SH-SY5Y (cell line): Measurements from ENCODE around the gene TCHH.

ENCODE experiments used
- GATA2 ChIP-seq: IDR thresholded peaks from 2 replicates; pipeline ENCODE4 v1.6.1; 2011; ENCODE audit warnings: mild to moderate bottlenecking, low read depth, low read length
- GATA3 ChIP-seq: IDR thresholded peaks from 2 replicates; pipeline ENCODE4 v1.6.1; 2011; ENCODE audit warnings: low read depth, mild to moderate bottlenecking, low read length, moderate library complexity

GRCh38 chr1:152067150-152067549, 48.1 kb downstream of the TCHH start:
- TF ChIP-seq GATA2 (no peak), GATA3 (no peak)
